GM10847 (cell line): ENCODE measurements around the gene TRIM71.

Experiments
- POLR2A ChIP-seq: IDR thresholded peaks from 2 replicates; pipeline ENCODE4 v1.6.1; 2011; ENCODE audit not compliant: insufficient read length; ENCODE audit errors: extremely low read depth

Gene TRIM71

GRCh38 chr3:32818229-32818969 lies 602 bp downstream of the TRIM71 start:
- TF ChIP-seq POLR2A: no peak

- no peak for TF ChIP-seq POLR2A
These were observed 1.2 kb downstream of the TRIM71 start for GRCh38 chr3:32818970-32819511.

DNA sequence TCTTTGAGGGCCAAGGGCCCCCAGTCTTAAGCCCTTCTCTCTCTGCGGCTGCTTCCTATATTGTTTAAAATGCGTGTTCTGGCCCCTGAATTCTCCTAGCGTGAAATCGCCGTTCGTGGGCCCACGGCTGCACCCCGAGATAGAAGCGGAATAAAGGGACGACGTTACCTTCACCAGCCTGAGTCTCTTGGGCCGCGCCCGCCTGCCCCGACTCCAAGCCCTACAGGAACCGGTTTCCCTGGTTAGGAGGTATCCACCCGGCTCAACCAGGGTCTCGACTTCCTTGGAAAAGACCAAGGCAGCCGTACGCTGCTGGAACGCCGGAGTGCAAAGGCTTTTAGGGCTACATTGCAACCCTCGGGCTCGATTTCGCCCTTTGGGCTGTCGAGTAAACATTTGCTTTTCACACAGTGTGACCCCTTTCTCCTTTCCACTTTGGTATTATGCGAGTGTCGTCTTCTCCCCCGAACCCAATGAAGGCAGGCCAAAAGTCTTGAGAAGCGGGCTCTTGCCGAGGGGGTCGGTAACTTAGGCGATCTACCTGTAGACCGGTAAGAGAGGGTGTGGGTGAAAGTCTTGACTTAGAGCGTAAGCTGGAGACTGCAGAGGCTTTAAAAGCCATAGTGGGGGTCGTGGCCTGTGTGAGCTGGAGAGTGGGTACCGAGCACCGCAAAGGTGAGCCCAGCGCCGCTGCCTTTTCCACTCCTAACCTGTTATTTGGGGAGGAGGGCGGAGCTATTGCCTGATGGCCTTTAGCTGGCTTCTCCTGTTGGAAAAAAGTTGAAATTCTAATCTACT lies 2.0 kb downstream of the TRIM71 start:
- TF ChIP-seq POLR2A: no peak

DNA sequence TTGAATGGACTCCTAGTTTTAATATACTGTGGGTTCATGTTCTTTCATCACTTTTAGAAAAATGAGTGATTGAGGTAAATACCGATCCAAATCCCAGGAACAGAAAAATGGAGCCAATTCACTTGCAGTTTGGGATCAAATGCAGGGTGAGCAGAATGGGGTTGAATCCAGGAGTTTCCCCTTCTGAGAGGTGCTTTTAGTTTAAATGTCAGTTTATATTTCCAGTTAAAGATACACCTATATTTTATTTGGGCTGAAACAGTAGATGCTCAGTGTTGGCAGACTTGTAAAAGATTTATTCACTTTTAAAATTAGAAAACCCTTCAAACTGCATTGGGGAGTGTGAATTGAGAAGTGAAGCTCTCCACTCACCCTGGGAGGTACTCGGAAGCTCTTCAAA lies 2.6 kb downstream of the TRIM71 start:
- no peak for TF ChIP-seq POLR2A

DNA sequence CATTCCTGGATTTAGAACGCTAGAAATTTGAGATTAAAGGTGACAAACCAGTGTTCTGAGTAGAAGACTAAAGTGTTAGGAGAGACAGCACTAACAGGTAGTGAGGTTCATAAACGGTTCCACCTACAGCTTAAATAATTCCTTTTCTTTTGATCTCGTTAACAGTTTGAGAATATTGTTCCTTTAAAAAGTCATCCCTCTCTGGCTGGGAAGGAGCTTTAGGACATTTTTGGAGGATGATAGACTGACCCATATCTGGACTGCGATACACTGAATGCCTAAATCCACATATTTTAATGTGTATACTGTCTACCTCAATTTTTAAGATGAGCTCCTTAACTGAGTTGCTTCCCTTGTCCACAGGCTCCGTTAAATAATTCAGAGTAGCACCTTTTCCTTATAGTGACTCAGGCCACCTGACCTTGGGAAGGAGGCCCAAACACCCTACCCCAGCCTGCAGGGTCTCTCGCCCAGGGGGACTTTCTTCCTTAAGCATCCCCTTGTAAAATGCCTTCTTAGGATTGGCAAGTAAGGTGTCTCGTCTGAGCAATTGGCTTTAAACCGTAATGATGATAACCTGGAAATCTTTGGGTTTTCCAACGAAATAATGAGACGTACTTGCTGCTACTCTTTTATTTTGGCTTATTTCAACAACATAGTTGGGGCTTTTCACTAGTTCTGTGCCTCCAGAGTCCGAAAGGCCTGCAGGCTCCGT lies 3.3 kb downstream of the TRIM71 start:
- no peak for TF ChIP-seq POLR2A

DNA sequence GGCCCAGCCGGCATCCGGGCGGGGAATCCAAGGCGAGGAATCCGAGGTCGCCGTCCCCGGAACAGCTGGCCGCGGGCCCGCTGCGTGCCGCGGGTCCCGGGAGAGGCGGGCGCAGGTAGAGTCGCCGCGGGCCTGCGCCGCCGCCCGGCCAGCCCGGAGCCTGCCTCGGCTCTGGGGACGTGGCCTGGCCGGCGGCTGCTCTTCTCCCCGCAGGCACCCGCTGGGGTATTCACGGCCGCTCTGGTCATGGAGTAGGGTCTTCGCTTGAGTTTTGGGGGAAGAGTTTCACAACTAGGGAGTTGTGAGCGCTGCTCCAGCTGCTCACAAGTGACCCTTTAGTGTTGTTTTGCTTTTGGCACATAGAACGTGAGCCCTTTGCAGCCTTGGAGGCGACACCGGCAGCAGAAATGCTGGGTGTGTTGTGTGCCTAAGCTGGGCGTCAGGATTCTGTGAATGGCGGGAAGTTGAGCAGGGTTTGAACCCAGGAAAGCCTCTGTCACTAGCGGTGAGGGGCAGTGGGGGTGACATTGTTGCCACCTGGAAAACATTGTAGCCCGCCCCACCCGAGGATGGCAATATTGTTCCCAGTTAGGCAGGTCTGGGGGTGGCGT lies 4.0 kb downstream of the TRIM71 start:
- no peak for TF ChIP-seq POLR2A

GRCh38 chr3:32822609-32823498 lies 5.1 kb downstream of the TRIM71 start:
- no peak for TF ChIP-seq POLR2A

- no peak for TF ChIP-seq POLR2A
These were observed 8.0 kb downstream of the TRIM71 start for GRCh38 chr3:32825601-32826375.

DNA sequence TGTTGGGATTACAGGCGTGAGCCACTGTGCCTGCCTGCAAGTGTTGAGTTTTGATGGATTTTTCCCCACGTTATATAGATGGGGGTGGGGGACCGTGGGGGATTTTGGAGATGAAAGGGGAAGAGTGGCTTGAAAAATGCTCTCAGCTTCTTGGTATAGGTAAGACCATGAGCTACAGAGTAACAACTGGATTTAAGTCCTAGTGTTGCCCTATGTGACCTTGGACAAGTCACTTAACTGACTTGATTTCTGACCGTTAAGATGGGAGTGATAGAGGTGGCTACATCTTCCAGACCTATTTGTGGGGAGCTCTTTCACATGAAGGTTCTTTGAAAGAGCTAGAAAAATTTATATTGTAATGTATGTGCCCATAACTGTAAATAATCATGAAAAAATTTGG lies 13.3 kb downstream of the TRIM71 start:
- no peak for TF ChIP-seq POLR2A

DNA sequence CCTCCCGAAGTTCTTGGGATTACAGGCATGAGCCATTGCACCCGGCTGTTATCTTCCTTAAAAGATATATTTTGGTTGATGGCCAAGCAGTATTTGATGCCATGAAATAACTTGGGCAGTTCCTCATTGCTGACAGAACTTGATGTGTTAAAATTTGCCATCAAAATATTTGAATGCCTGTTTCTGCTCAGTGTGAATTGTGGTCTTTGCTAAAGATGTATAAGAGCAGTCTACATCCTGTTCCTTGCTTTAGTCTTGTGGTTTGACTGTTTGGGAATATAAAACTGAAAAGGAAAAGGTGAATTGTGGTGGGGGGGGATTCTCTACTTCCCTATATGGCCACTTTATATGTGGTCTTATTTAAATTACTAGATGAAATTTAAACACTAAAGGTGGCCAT lies 14.0 kb downstream of the TRIM71 start:
- no peak for TF ChIP-seq POLR2A

DNA sequence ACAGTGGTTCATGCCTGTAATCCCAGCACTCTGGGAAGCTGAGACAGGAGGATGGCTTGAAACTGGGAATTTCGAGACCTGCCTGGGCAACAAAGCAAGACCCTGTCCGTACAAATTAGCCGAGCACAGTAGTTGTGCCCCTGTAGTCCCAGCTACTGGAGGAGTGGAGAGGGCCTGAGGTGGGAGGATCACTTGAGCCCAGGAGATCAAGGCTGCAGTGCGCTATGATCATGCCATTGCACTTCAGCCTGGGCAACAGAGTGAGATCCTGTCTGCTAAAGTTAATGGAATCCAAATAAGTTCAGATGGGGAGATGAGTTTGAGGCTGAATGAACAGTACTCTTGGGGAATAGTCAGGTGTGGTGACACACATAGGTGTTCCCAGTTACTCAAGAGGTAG lies 14.4 kb downstream of the TRIM71 start:
- TF ChIP-seq POLR2A: no peak

DNA sequence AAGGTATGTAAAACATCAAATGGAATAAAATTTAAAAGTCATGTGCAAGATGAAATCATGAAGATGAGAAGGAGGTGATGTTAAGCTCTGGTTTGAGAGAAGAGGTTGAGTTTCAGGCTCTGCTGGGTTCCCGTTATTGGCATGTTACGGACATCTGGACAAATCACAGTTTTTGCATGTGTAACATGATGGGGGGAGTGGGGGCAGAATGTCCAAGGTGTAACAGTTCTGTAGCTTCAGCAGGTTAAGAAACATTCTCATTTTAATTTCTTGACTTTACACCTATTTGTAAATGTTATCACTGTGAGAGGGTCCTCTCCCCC lies 17.2 kb downstream of the TRIM71 start:
- TF ChIP-seq POLR2A: no peak

GRCh38 chr3:32835961-32836360 lies 18.2 kb downstream of the TRIM71 start:
- TF ChIP-seq POLR2A: no peak

DNA sequence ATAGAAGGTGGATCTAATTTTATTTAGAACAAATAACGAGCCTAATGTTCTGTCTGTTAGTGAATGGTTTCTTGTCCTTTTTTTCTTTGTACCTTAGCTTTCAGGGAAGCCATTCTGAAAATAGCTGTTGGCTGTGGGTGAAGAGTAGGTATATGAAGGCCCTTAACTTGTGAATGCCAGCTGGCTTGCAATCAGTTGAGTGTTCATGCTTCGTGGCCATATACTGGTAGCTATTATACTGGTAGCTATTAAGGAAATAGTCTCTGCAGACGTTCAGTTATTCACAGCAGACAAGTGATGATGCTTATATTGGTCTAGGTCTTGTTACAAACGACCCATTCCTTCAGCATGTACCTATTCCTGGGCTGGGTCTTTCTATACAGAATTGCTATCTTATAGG lies 18.8 kb downstream of the TRIM71 start:
- no peak for TF ChIP-seq POLR2A

GRCh38 chr3:32837366-32837765 lies 19.6 kb downstream of the TRIM71 start:
- no peak for TF ChIP-seq POLR2A
